Adrenal gland (tissue), 12 donors: ENCODE measurements around the gene MRPS2. TPM values are rescaled to one million over a fixed set of nuclear protein-coding genes. Genes with fewer than 3 reads are reported as not detected.

Source experiments
- DNase-seq, 7 donors: peaks; one replicate each; pipeline ENCODE4 v3.0.0-alpha.2; 2019 to 2020
- H3K27ac ChIP-seq, 5 donors: fragments of 200-600 bp; sonication (generic) in 4 of 5; 1 replicate in 3 of 5; 2 replicates in 2 of 5; pipeline versions ENCODE4 v1.5.1 to v1.8.0; 2016 to 2020; ENCODE audit warnings: mild to moderate bottlenecking in 1 of 5
- H3K27me3 ChIP-seq: fragments of 200-600 bp; 2 replicates; pipeline ENCODE4 v1.8.0; 2021
- H3K36me3 ChIP-seq, 2 donors: fragments of 200-600 bp; replicated peaks in 1 of 2; 1 replicate in 1 of 2; 2 replicates in 1 of 2; pipeline versions ENCODE4 v1.5.1 to v1.8.0; 2018 to 2022
- H3K4me1 ChIP-seq, 2 donors: fragments of 200-600 bp; replicated peaks in 1 of 2; 1 replicate in 1 of 2; 2 replicates in 1 of 2; pipeline versions ENCODE4 v1.5.1 to v1.8.0; 2018 to 2021
- H3K4me3 ChIP-seq, 4 donors: fragments of 200-600 bp; sonication (generic) in 3 of 4; one replicate each; pipeline ENCODE4 v1.5.1; 2016 to 2018
- H3K9me3 ChIP-seq, 3 donors: fragments of 200-600 bp; sonication (generic) in 1 of 3; replicated peaks in 1 of 3; 1 replicate in 2 of 3; 2 replicates in 1 of 3; pipeline versions ENCODE4 v1.5.1 to v1.8.0; 2016 to 2021
- CTCF ChIP-seq, 6 experiments: fragments of 450-650 bp in 4 of 6; fragments of 200-600 bp in 2 of 6; sonication (generic) in 1 of 6; IDR thresholded peaks; 1 replicate in 5 of 6; 2 replicates in 1 of 6; pipeline versions ENCODE4 v1.5.1 to v1.8.0; 2016 to 2021; ENCODE audit warnings: antibody characterized with exemption in 6 of 6, mild to moderate bottlenecking in 2 of 6, moderate library complexity in 1 of 6
- POLR2A ChIP-seq, 2 donors: fragments of 450-650 bp; IDR thresholded peaks; one replicate each; pipeline ENCODE4 v1.6.1; 2017; ENCODE audit warnings: antibody characterized with exemption in 2 of 2, mild to moderate bottlenecking in 2 of 2, moderate library complexity in 1 of 2
- WGBS, 4 donors: extraction: QIAGEN DNeasy Blood & Tissue Kit in 2 of 4; methylation state at CpG; one replicate each; pipeline versions ENCODE4 v1.1.5 to v1.1.7; 2013 to 2017; 5-methylcytosine and 5-hydroxymethylcytosine counted together
- intact Hi-C, 2 donors: fragments of 100-400 bp; cut with DNase I; formaldehyde crosslinking; loops; one replicate each; pipeline versions ENCODE4 v1.14.1 to v1.15.0; 2022 to 2023
- polyA plus RNA-seq, 3 donors: library from polyadenylated mRNA; stranded (reverse); fragments of 200-250 nt in 2 of 3; fragments of 350-450 nt in 1 of 3; fragmentation: Illumina TruSeq in 1 of 3; extraction: RNeasy Lipid Tissue Mini Kit (QIAGEN cat#74804) in 1 of 3; gene quantifications; one replicate each; pipeline ENCODE4 v1.2.3, GENCODE V29; 2013 to 2014
- total RNA-seq, 9 donors: library from RNA; depleted of rRNA in 4 of 9; stranded (reverse); fragments of >200 nt in 4 of 9; fragments of 120-200 nt in 1 of 9; fragmentation: NEBNext Ultra II Directional in 1 of 9; extraction: Animal tissue kit (Norgen Biotek cat#: 25700) in 1 of 9; gene quantifications; one replicate each; pipeline versions ENCODE4 v1.1.0 to v1.2.4, GENCODE V29; 2013 to 2023
- donor health status: healthy with polysubstance abuse.
- donor health status: Bipolar disorder and iron deficiency.
- donor health status: DM: yes; HTN: yes; CAD: no.
- donor health status: DM: no; HTN: no; CAD: no.
- donor health status: DM: no; HTN: no; CAD: no.
- donor health status: DM: yes; HTN: yes; CAD: no.

MRPS2 gene
- total and polyA plus RNA-seq, 12 donors = 31.8 to 84.1 (median 59.8) TPM

GRCh38 chr9:135499326-135500070 is 984 bp upstream of the MRPS2 start:
- Histone ChIP-seq H3K27me3 (no peaks in the 10 kb centered on the region), H3K27ac (peak overlapping the region in 4 of 5 donors; percentile 54 to 87 (median 72)), H3K9me3 (no peaks in the 10 kb centered on the region), H3K4me3 (peak overlapping the region in 3 of 4 donors; percentile 87 to 91 (median 89)), H3K4me1 (peaks cover 18% of the 10 kb centered on the region in 2 donors), H3K36me3 (peaks cover 0 to 26% of the 10 kb centered on the region in 2 donors)
- WGBS, 4 donors = 0 to 1% (median 0%) methylated on average over 7 to 58 of the region's 58 CpGs; no CpG with 5 or more reads in 1 of the 4 donors
- DNase-seq = peak; percentile 97 to 99 (median 98)
- intact Hi-C loops = no loop called here
- TF ChIP-seq POLR2A (IDR thresholded peaks at IDR 0.05) (peak in 1 of 2 donors; percentile 41), CTCF (IDR thresholded peaks at IDR 0.05) (no peak)

- 0 to 2% (median 0%) methylated on average over 8 to 29 of the region's 29 CpGs for WGBS, 4 donors
- no peak for TF ChIP-seq CTCF (IDR thresholded peaks at IDR 0.05)
- no peak for TF ChIP-seq POLR2A (IDR thresholded peaks at IDR 0.05)
- intact Hi-C loops = no loop called here
- Histone ChIP-seq H3K4me3 (peak overlapping the region in 3 of 4 donors; percentile 87 to 91 (median 89)), H3K27ac (peak overlapping the region in 4 of 5 donors; percentile 41 to 87 (median 72)), H3K9me3 (no peaks in the 10 kb centered on the region), H3K27me3 (no peaks in the 10 kb centered on the region), H3K4me1 (peaks cover 18% of the 10 kb centered on the region in 2 donors), H3K36me3 (peaks cover 0 to 26% of the 10 kb centered on the region in 2 donors)
- DNase-seq = no peak
These were observed 384 bp upstream of the MRPS2 start for GRCh38 chr9:135500071-135500524.

- 39 to 45% (median 43%) methylated on average over 23 to 38 of the region's 38 CpGs for WGBS, 4 donors
- peak overlapping the region in 3 of 5 donors; percentile 61 to 87 (median 82) for H3K27ac ChIP-seq
- H3K27me3 ChIP-seq = no peaks in the 10 kb centered on the region
- peak overlapping the region; percentile 67 to 91 (median 88) for H3K4me3 ChIP-seq
- intact Hi-C loops = no loop called here
- peak in 2 of 7 donors; percentile 15 to 77 for DNase-seq
- no peak for TF ChIP-seq POLR2A (IDR thresholded peaks at IDR 0.05)
- TF ChIP-seq CTCF (IDR thresholded peaks at IDR 0.05) = no peak
- peaks cover 18% of the 10 kb centered on the region in 2 donors for H3K4me1 ChIP-seq
- H3K9me3 ChIP-seq = no peaks in the 10 kb centered on the region
- peaks cover 0 to 26% of the 10 kb centered on the region in 2 donors for H3K36me3 ChIP-seq
These were observed 1.0 kb downstream of the MRPS2 start for GRCh38 chr9:135501261-135502167.
